Skin epidermis (tissue), 12 donors: ENCODE results near the gene DNAJC16.
"Not testable (repeated sequence)": the region's sequence is repeated elsewhere in the genome, so short reads cannot be mapped to it uniquely, and the experiment has no call there.

Experiments used
- H3K27ac ChIP-seq, 21 experiments: fragments of 200-600 bp; sonication (generic) in 11 of 21; one replicate each; pipeline ENCODE4 v1.5.0; 2020; ENCODE audit warnings: mild to moderate bottlenecking in 3 of 21, inconsistent platforms in 2 of 21, moderate library complexity in 2 of 21
- H3K4me3 ChIP-seq, 7 experiments: fragments of 200-600 bp; sonication (generic) in 2 of 7; one replicate each; pipeline ENCODE4 v1.5.0; 2020; ENCODE audit warnings: inconsistent platforms in 2 of 7, mild to moderate bottlenecking in 2 of 7, moderate library complexity in 1 of 7

Gene DNAJC16

GRCh38 chr1:15504436-15504835 is 22.2 kb upstream of the DNAJC16 start:
- H3K27ac ChIP-seq = no peak overlapping the region
- H3K4me3 ChIP-seq = no peak overlapping the region

GRCh38 chr1:15506831-15507230 is 19.8 kb upstream of the DNAJC16 start:
- Histone ChIP-seq H3K4me3 (no peak overlapping the region), H3K27ac (no peak overlapping the region)

GRCh38 chr1:15507278-15507677 is 19.4 kb upstream of the DNAJC16 start:
- no peak overlapping the region for H3K27ac ChIP-seq
- H3K4me3 ChIP-seq = no peak overlapping the region

GRCh38 chr1:15508700-15509487 is 17.8 kb upstream of the DNAJC16 start:
- no peak overlapping the region for H3K4me3 ChIP-seq
- no peak overlapping the region for H3K27ac ChIP-seq

- H3K27ac ChIP-seq = no peak overlapping the region
- no peak overlapping the region for H3K4me3 ChIP-seq
These were observed 17.1 kb upstream of the DNAJC16 start for GRCh38 chr1:15509586-15509985.

GRCh38 chr1:15510611-15511405 is 15.8 kb upstream of the DNAJC16 start:
- no peak overlapping the region for H3K4me3 ChIP-seq
- no peak overlapping the region for H3K27ac ChIP-seq

- Histone ChIP-seq H3K27ac (no peak overlapping the region), H3K4me3 (no peak overlapping the region)
These were observed 13.5 kb upstream of the DNAJC16 start for GRCh38 chr1:15513192-15513591.

GRCh38 chr1:15513919-15514318 is 12.7 kb upstream of the DNAJC16 start:
- peak overlapping the region in 1 of 21 experiments; percentile 18 for H3K27ac ChIP-seq
- no peak overlapping the region for H3K4me3 ChIP-seq

- peak overlapping the region in 1 of 21 experiments; percentile 18 for H3K27ac ChIP-seq
- H3K4me3 ChIP-seq = not testable (repeated sequence)
These were observed 12.1 kb upstream of the DNAJC16 start for GRCh38 chr1:15514557-15514956.

- Histone ChIP-seq H3K27ac (no peak overlapping the region), H3K4me3 (no peak overlapping the region)
These were observed 11.5 kb upstream of the DNAJC16 start for GRCh38 chr1:15515022-15515663.

- Histone ChIP-seq H3K27ac (no peak overlapping the region), H3K4me3 (no peak overlapping the region)
These were observed 7.0 kb upstream of the DNAJC16 start for GRCh38 chr1:15519625-15520024.

GRCh38 chr1:15521206-15521906 is 5.3 kb upstream of the DNAJC16 start:
- not testable (repeated sequence) for H3K4me3 ChIP-seq, H3K27ac ChIP-seq

- Histone ChIP-seq H3K27ac (peak overlapping the region in 1 of 21 experiments; percentile 32), H3K4me3 (no peak overlapping the region)
These were observed 4.1 kb upstream of the DNAJC16 start for GRCh38 chr1:15522551-15522950.

- peak overlapping the region; percentile 16 to 99 (median 95) for H3K27ac ChIP-seq
- peak overlapping the region; percentile 43 to 72 (median 67) for H3K4me3 ChIP-seq
These were observed 3.3 kb upstream of the DNAJC16 start for GRCh38 chr1:15523104-15524020.

GRCh38 chr1:15524021-15524282 is 2.7 kb upstream of the DNAJC16 start, which contains the start of gene CASP9:
Gene CASP9, minus strand, starts transcription at chr1:15524215. Its CDS starts 15 bp downstream, at chr1:15524200.
- H3K27ac ChIP-seq = peak within 1 kb of the TSS; percentile 70 to 99 (median 95)
- peak within 1 kb of the TSS; percentile 43 to 72 (median 67) for H3K4me3 ChIP-seq

GRCh38 chr1:15524283-15525049 is 2.2 kb upstream of the DNAJC16 start:
- Histone ChIP-seq H3K27ac (peak overlapping the region; percentile 70 to 99 (median 95)), H3K4me3 (peak overlapping the region; percentile 43 to 72 (median 67))

GRCh38 chr1:15525050-15526020 is 1.3 kb upstream of the DNAJC16 start:
- Histone ChIP-seq H3K27ac (peak overlapping the region; percentile 18 to 99 (median 95)), H3K4me3 (peak overlapping the region; percentile 42 to 74 (median 70))
